Measurements from ENCODE around the gene JARID2. TPM values are rescaled to one million over a fixed set of nuclear protein-coding genes. Genes with fewer than 3 reads are reported as not detected.
"Not testable (repeated sequence)": the region's sequence is repeated elsewhere in the genome, so short reads cannot be mapped to it uniquely, and the experiment has no call there.

Gene JARID2
- total RNA-seq, 1 donor from 2014 or later, result 48.7 TPM

- intact Hi-C loops (cut with micrococcal nuclease), result no loop called here
- H3K9me3 Mint-ChIP-seq, result no peaks in the 10 kb centered on the region
- no peak overlapping the region for H3K4me3 Mint-ChIP-seq
- peaks cover 53% of the 10 kb centered on the region for H3K4me1 Mint-ChIP-seq
- DNase-seq, result no peak
- peak overlapping the region; percentile 4 for H3K27ac Mint-ChIP-seq
- H3K27me3 Mint-ChIP-seq, result no peaks in the 10 kb centered on the region
- H3K36me3 Mint-ChIP-seq (ENCODE audit: low read depth), result peaks cover 32% of the 10 kb centered on the region
These were observed 34.2 kb downstream of the JARID2 start for GRCh38 chr6:15280028-15280427.

- peak overlapping the region; percentile 30 for H3K4me3 Mint-ChIP-seq
- DNase-seq, result no peak
- peak overlapping the region; percentile 65 for H3K27ac Mint-ChIP-seq
- H3K36me3 Mint-ChIP-seq (ENCODE audit: low read depth), result peaks cover 31% of the 10 kb centered on the region
- peaks cover 52% of the 10 kb centered on the region for H3K4me1 Mint-ChIP-seq
- intact Hi-C loops (cut with micrococcal nuclease), result no loop called here
- no peaks in the 10 kb centered on the region for H3K27me3 Mint-ChIP-seq
- H3K9me3 Mint-ChIP-seq, result no peaks in the 10 kb centered on the region
These were observed 35.1 kb downstream of the JARID2 start for GRCh38 chr6:15280961-15281360.

- no peaks in the 10 kb centered on the region for H3K27me3 Mint-ChIP-seq
- no peaks in the 10 kb centered on the region for H3K9me3 Mint-ChIP-seq
- H3K36me3 Mint-ChIP-seq (ENCODE audit: low read depth), result peaks cover 31% of the 10 kb centered on the region
- intact Hi-C loops (cut with micrococcal nuclease), result no loop called here
- peaks cover 44% of the 10 kb centered on the region for H3K4me1 Mint-ChIP-seq
- no peak for DNase-seq
- H3K27ac Mint-ChIP-seq, result peak overlapping the region; percentile 70
- no peak overlapping the region for H3K4me3 Mint-ChIP-seq
These were observed 36.5 kb downstream of the JARID2 start for GRCh38 chr6:15282334-15282733.

- peaks cover 38% of the 10 kb centered on the region for H3K36me3 Mint-ChIP-seq (ENCODE audit: low read depth)
- intact Hi-C loops (cut with micrococcal nuclease), result no loop called here
- no peaks in the 10 kb centered on the region for H3K9me3 Mint-ChIP-seq
- peaks cover 53% of the 10 kb centered on the region for H3K4me1 Mint-ChIP-seq
- no peak overlapping the region for H3K27ac Mint-ChIP-seq
- no peaks in the 10 kb centered on the region for H3K27me3 Mint-ChIP-seq
- no peak for DNase-seq
- no peak overlapping the region for H3K4me3 Mint-ChIP-seq
These were observed 38.1 kb downstream of the JARID2 start for GRCh38 chr6:15283986-15284361.

- Mint-ChIP-seq H3K27me3 (no peaks in the 10 kb centered on the region), H3K9me3 (no peaks in the 10 kb centered on the region), H3K27ac (no peak overlapping the region), H3K4me3 (no peak overlapping the region), H3K36me3 (ENCODE audit: low read depth) (peaks cover 39% of the 10 kb centered on the region), H3K4me1 (peaks cover 48% of the 10 kb centered on the region)
- intact Hi-C loops (cut with micrococcal nuclease), result no loop called here
- no peak for DNase-seq
These were observed 38.9 kb downstream of the JARID2 start for GRCh38 chr6:15284743-15285142.

GRCh38 chr6:15285682-15286294 is 39.9 kb downstream of the JARID2 start:
- H3K9me3 Mint-ChIP-seq, result no peaks in the 10 kb centered on the region
- no peak overlapping the region for H3K27ac Mint-ChIP-seq
- H3K4me1 Mint-ChIP-seq, result peaks cover 49% of the 10 kb centered on the region
- peaks cover 39% of the 10 kb centered on the region for H3K36me3 Mint-ChIP-seq (ENCODE audit: low read depth)
- H3K4me3 Mint-ChIP-seq, result no peak overlapping the region
- intact Hi-C loops (cut with micrococcal nuclease), result no loop called here
- no peaks in the 10 kb centered on the region for H3K27me3 Mint-ChIP-seq
- no peak for DNase-seq

- Mint-ChIP-seq H3K27me3 (no peaks in the 10 kb centered on the region), H3K4me1 (peaks cover 45% of the 10 kb centered on the region), H3K27ac (peak overlapping the region; percentile 78), H3K36me3 (ENCODE audit: low read depth) (peaks cover 30% of the 10 kb centered on the region), H3K9me3 (no peaks in the 10 kb centered on the region), H3K4me3 (no peak overlapping the region)
- intact Hi-C loops (cut with micrococcal nuclease), result no loop called here
- DNase-seq, result no peak
These were observed 42.0 kb downstream of the JARID2 start for GRCh38 chr6:15287670-15288375.

GRCh38 chr6:15288856-15289255 is 43.0 kb downstream of the JARID2 start:
- no peak for DNase-seq
- Mint-ChIP-seq H3K9me3 (no peaks in the 10 kb centered on the region), H3K36me3 (ENCODE audit: low read depth) (peaks cover 38% of the 10 kb centered on the region), H3K27me3 (no peaks in the 10 kb centered on the region), H3K4me1 (peaks cover 53% of the 10 kb centered on the region), H3K4me3 (no peak overlapping the region), H3K27ac (peak overlapping the region; percentile 67)
- intact Hi-C loops (cut with micrococcal nuclease), result no loop called here

- H3K4me3 Mint-ChIP-seq; DNase-seq; intact Hi-C loops (cut with micrococcal nuclease); H3K9me3 Mint-ChIP-seq; H3K27me3 Mint-ChIP-seq: not testable (repeated sequence)
- H3K36me3 Mint-ChIP-seq (ENCODE audit: low read depth), result peaks cover 40% of the 10 kb centered on the region
- H3K27ac Mint-ChIP-seq, result peak overlapping the region; percentile 34
- H3K4me1 Mint-ChIP-seq, result peaks cover 57% of the 10 kb centered on the region
These were observed 43.6 kb downstream of the JARID2 start for GRCh38 chr6:15289456-15289855.

- Mint-ChIP-seq H3K4me3 (peak overlapping the region; percentile 26), H3K27ac (peak overlapping the region; percentile 67), H3K4me1 (peaks cover 60% of the 10 kb centered on the region)
These were observed 44.3 kb downstream of the JARID2 start for GRCh38 chr6:15290067-15290680.

GRCh38 chr6:15290962-15291704 is 45.3 kb downstream of the JARID2 start:
- intact Hi-C loops (cut with micrococcal nuclease), result no loop called here
- peaks cover 40% of the 10 kb centered on the region for H3K36me3 Mint-ChIP-seq (ENCODE audit: low read depth)
- H3K27me3 Mint-ChIP-seq, result no peaks in the 10 kb centered on the region
- DNase-seq, result no peak
- peaks cover 64% of the 10 kb centered on the region for H3K4me1 Mint-ChIP-seq
- H3K9me3 Mint-ChIP-seq, result peaks cover 6% of the 10 kb centered on the region
- no peak overlapping the region for H3K4me3 Mint-ChIP-seq
- peak overlapping the region; percentile 56 for H3K27ac Mint-ChIP-seq

More at GRCh38 chr6:15290067-15290680, 44.3 kb downstream of the JARID2 start:
- peaks cover 6% of the 10 kb centered on the region for H3K9me3 Mint-ChIP-seq
- intact Hi-C loops (cut with micrococcal nuclease), result no loop called here
- peaks cover 44% of the 10 kb centered on the region for H3K36me3 Mint-ChIP-seq (ENCODE audit: low read depth)
- H3K27me3 Mint-ChIP-seq, result no peaks in the 10 kb centered on the region
- no peak for DNase-seq

GRCh38 chr6:15292721-15293302 is 46.9 kb downstream of the JARID2 start:
- Mint-ChIP-seq H3K4me3 (no peak overlapping the region), H3K27ac (peak overlapping the region; percentile 85), H3K4me1 (peaks cover 72% of the 10 kb centered on the region), H3K9me3 (peaks cover 6% of the 10 kb centered on the region), H3K36me3 (ENCODE audit: low read depth) (peaks cover 42% of the 10 kb centered on the region), H3K27me3 (no peaks in the 10 kb centered on the region)
- no peak for DNase-seq
- intact Hi-C loops (cut with micrococcal nuclease), result no loop called here

GRCh38 chr6:15293674-15294073 is 47.8 kb downstream of the JARID2 start:
- intact Hi-C loops (cut with micrococcal nuclease), result no loop called here
- no peak for DNase-seq
- peaks cover 42% of the 10 kb centered on the region for H3K36me3 Mint-ChIP-seq (ENCODE audit: low read depth)
- peaks cover 6% of the 10 kb centered on the region for H3K9me3 Mint-ChIP-seq
- H3K4me3 Mint-ChIP-seq, result no peak overlapping the region
- H3K4me1 Mint-ChIP-seq, result peaks cover 69% of the 10 kb centered on the region
- no peaks in the 10 kb centered on the region for H3K27me3 Mint-ChIP-seq
- H3K27ac Mint-ChIP-seq, result peak overlapping the region; percentile 83

All from activated CD4-positive, alpha-beta T cell treated with anti-CD3 and anti-CD28 coated beads, Interleukin-2, amount 10 ng/mL, durations not matched to agents 24 days and 14 days (primary cell).